HG03060 (cell line): ENCODE data around the gene NTSR1.

Experiments used
- ATAC-seq: cut with Tn5 transposase; IDR thresholded peaks from one replicate; pipeline ENCODE4 v1.9.1; 2021; ENCODE audit warnings: low read depth, moderate number of reproducible peaks; ENCODE audit not compliant: unreplicated experiment

NTSR1 gene

DNA sequence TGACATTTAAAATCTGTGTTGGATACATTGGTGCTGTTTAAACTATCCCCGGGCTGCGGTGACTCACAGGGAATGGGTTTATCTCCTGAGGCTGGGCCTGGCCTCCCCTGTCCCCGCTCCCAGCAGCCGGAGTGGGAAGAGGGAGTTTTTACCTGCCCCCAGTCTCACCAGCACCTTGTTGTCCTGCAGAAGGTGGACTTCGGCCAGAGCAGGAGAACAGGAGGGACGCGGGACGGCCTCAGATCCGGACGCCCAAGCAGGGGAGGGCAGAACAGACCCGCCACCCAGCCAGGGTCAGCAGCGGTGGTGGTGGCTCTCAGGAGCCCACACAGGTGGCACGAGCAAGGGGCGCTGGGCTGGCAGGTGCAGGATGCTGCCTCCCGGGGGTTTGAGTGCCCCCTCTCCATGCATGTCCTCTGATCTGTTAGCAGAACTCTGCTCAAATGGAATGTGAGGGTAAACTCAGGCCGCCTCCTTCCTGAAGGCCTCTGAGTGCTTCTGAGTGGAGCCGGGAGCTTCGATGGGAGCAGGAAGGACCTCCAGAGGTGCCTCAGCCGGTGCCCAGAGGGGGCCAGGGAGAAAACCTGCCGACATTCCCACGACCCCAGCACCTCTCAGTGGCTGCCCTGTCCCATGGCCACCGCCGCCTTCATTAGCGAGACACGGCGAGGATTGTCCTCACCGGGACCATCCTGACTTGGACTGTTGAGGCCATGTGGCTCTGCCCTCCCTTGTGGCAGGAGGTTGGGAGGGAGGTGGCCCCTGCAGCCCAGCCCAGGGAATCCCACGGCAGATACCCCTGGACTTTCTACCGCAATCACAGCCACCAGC lies 44.2 kb downstream of the NTSR1 start:
- ATAC-seq = no peak

DNA sequence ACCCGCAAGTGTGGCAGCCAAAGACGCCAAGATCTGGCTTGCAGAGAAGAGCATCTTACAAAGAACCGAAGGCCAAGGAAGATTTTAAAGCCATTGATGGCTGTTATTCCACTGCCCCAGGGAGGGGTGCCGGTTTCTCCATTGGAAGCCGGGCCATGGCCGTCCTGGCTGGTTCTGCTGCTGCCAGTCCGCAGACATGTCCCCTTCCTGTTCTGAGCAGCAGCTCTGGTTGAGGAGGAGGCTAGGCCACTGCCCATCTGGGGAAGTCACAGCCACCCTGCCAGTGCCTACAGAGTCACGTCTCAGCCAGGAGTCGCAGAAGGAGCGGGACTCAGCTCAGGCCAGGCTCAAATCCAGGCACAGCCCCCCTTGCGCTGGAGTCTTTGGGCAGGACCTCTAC lies 45.0 kb downstream of the NTSR1 start:
- no peak for ATAC-seq

DNA sequence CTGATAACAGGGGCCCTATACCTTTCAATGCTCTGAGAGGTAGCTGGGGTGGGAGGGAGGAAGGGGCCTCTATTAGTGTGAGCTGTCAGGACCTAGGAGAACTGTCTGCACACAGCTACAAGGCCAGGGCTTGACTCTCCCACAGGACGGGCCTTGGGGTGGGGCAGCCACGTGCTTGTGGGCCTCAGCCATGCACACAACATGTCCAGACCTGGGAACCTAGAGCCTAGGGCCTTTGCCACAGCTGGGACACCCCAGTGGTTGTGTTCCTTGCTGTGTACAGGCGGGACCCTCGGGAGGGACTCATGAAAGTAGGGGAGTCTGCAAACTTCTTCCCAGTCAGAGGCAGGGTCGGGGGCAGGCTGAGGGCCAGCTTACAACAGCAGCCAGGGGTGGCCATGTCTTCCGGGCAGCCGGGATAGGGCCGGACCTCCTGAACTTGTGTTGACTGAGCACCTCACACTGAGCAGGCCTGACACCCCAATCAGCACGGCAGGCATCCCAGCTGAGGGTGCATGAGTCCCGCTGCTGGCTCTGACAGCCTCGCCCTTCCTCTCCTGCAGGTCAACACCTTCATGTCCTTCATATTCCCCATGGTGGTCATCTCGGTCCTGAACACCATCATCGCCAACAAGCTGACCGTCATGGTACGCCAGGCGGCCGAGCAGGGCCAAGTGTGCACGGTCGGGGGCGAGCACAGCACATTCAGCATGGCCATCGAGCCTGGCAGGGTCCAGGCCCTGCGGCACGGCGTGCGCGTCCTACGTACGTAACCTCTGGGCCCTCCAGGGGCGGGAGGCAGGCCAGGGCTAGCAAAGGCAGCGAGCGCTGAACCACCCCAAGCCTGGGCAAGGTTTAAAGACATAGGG lies 45.7 kb downstream of the NTSR1 start:
- no peak for ATAC-seq

DNA sequence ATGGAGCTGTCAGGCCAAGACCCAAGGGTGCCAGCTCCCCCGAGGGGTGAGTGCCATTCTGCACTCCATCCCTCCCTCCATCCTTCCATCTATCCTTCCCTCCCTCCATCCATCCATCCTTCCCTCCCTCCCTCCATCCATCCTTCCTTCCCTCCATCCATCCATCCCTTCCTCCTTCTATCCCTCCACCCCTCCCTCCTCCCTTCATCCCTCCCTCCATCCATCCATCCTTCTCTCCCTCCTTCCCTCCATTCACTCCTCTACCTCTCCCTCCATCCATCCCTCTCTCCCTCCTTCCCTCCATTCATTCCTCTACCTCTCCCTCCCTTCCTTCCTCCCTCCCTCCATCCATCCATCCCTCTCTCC lies 46.3 kb downstream of the NTSR1 start:
- ATAC-seq = no peak

DNA sequence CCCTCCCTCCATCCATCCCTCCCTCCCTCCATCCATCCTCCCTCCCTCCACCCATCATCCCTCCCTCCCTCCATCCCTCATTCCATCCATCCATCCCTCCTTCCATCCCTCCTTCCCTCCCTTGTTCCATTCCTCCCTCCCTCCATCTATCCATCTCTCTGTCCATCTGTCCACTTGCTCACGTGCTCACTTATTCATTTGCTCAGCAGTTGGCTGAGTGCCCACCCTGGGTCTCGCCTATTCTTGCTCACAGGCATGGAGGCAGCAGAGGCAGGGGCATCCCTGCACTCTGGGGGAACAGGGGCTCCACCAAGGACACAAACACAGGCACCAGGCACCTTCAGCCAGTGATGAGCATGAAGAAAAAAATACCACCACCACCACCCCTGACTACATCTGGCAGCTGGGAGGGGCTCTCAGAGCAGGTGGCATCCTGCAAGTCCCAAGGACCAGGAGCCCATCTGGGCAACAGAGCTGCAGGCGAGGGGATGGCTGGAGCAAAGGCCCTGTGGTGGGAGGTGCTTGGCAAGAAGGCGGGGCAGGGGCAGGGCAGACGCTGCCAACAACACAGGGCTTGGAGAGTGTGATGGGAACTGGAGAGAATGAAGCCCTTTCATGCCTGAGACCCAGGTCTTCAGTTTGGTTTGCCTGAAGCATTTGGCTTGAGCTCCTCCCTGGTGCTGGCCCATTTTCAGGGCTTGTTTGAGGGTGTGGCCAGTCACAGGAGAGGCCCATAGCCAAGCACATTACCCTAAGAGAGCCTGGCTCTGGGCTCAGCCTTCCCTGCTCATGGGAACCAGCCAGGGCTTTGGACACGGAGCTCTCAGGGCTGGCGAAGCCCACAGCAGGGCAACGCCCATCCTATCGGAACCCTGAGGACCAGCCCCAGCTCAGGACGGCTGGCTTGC lies 47.4 kb downstream of the NTSR1 start:
- ATAC-seq = no peak

DNA sequence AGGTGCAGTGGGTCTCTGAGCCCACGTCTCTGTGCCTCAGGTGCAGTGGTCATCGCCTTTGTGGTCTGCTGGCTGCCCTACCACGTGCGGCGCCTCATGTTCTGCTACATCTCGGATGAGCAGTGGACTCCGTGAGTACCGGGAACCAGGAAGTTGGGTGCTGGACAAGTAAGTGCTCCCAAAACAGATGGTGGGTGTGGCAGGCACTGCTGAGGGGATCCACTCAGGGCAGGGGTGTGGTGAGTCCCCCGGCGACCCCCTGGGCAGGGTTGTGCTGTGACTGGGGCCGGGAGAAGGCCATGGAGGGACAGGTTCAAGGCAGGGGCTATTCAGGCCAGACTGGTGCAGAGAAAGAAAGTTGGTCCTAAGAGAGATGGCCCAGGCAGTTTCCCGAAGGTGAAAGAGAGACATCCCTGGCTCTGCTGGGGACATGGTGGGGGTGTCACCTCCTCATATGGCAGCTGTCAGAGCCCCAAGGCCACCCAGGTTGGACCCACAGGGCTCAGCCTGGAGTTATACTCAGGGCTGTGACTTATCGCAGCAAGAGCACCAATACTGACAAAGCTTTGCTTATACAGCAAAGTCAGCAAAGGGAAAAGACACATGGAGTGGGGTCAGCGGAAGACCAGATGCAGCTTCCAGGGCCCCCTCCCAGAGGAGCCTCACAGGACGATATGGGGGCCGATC lies 49.7 kb downstream of the NTSR1 start:
- no peak for ATAC-seq

DNA sequence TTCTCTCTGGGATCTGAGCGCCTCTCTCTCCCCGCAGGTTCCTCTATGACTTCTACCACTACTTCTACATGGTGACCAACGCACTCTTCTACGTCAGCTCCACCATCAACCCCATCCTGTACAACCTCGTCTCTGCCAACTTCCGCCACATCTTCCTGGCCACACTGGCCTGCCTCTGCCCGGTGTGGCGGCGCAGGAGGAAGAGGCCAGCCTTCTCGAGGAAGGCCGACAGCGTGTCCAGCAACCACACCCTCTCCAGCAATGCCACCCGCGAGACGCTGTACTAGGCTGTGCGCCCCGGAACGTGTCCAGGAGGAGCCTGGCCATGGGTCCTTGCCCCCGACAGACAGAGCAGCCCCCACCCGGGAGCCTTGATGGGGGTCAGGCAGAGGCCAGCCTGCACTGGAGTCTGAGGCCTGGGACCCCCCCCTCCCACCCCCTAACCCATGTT lies 51.4 kb downstream of the NTSR1 start:
- no peak for ATAC-seq

DNA sequence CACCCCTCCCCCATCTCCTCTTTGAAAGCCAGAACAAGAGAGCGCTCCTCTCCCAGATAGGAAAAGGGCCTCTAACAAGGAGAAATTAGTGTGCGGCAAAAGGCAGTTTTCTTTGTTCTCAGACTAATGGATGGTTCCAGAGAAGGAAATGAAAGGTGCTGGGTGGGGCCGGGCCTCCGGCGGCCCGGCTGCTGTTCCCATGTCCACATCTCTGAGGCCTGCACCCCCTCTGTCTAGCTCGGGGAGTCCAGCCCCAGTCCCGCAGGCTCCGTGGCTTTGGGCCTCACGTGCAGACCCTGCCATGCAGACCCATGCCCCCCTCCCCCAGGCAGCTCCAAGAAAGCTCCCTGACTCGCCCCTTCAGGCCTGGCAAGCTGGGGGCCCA lies 51.8 kb downstream of the NTSR1 start:
- ATAC-seq = no peak

DNA sequence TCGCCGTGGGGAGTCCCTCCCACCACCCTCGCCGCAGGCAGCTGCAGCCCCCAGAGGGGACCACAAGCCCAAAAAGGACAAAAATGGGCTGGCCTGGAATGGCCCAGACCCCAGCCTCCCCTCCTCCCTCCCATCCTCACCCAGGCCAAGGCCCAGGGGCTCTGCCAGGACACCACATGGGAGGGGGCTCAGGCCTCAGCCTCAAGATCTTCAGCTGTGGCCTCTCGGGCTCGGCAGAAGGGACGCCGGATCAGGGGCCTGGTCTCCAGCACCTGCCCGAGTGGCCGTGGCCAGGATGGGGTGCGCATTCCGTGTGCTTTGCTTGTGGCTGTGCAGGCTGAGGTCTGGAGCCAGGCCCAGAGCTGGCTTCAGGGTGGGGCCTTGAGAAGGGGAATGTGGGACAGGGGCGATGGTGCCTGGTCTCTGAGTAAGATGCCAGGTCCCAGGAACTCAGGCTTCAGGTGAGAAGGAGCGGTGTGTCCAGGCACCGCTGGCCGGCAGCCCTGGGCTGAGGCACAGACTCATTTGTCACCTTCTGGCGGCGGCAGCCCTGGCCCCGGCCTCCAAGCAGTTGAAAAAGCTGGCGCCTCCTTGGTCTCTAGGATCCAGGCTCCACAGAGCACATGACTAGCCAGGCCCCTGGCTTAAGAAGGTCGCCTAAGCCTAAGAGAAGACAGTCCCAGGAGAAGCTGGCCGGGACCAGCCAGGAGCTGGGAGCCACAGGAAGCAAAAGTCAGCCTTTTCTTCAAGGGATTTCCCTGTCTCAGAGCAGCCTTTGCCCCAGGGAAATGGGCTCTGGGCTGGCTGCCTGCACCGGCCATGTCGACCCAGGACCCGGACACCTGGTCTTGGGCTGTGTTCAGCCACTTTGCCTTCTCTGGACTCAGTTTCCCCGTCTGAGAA lies 52.5 kb downstream of the NTSR1 start:
- ATAC-seq = no peak

DNA sequence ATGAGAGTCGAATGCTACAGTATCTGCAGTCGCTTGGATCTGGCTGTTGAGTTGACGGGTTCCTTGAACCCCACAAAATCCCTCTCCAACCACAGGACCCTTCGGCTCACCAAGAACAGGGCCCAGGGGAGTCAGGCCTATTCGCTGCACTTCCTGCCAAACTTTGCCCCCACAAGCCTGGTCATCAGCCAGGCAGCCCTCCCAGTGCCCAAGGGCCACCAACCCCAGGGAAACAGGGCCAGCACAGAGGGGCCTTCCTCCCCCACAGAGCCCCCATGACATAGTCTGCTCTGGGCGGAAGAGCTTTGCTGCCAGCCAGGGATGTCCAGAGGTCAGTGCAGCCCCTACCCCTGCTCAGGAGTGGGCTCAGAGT lies 53.1 kb downstream of the NTSR1 start:
- ATAC-seq = no peak

DNA sequence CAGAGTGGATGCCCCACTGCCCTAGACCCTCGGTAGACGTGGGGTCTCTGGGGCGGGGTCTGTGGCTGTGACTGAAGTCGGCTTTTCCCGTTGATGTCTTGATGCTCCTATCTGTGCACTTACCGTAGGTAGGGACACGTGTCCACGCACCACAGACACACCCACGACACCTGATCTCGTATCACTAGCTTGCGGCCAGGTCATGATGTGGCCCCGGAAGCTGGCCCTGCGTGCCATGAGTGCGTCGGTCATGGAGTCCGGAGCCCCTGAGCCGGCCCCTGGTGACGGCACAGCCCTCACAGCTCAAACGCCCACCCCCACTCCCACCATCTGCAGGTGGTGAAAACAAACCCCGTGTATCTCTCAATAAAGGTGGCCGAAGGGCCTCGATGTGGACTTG lies 53.7 kb downstream of the NTSR1 start:
- no peak for ATAC-seq

DNA sequence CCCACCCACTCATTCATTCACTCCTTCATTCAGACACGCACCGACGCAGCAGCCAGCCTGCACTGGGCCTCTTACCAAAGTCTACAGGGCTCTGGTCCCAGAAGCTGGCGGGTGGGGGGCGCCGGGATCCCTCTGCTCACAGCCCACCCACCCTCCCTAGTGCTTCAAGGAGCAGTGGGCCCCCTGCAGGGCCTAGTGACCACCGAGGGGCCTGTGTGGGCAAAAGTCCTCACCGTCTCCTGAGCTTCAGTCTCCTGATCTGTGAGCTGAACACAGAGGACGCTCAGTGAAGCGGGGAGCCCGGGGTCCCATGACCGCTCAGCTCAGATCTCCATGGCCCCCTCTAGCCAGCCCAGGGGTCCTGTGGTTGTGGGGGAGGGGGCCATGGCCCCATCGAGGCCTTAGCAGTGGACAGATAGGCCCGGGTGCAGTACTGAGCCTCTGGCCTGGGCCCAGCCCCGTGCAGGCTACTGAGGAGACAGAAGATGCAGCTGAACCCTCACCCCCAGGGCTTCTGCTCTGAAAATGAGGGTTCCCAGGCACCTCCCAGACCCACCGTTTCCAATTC lies 54.2 kb downstream of the NTSR1 start:
- ATAC-seq = no peak

DNA sequence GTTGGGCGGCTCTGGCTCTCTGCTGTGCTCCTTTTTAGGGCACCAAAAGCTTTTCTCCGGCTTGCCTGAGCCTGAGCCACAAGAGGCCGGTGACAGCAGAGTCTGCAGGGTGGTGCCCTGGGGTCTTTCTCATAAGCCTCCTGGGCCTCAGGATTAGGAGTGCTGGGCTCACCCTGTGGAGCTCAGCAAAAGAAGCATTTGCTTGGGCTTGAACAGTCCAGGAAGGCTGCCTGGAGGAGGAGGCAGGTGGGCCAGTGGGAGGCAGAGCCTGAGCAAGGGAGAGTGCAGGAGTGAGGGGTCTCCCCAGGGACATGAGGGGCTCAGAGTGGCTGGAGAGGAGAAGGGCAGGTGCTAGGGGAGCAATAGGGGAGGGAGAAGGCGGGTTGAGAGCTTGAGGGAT lies 54.8 kb downstream of the NTSR1 start:
- ATAC-seq = no peak

DNA sequence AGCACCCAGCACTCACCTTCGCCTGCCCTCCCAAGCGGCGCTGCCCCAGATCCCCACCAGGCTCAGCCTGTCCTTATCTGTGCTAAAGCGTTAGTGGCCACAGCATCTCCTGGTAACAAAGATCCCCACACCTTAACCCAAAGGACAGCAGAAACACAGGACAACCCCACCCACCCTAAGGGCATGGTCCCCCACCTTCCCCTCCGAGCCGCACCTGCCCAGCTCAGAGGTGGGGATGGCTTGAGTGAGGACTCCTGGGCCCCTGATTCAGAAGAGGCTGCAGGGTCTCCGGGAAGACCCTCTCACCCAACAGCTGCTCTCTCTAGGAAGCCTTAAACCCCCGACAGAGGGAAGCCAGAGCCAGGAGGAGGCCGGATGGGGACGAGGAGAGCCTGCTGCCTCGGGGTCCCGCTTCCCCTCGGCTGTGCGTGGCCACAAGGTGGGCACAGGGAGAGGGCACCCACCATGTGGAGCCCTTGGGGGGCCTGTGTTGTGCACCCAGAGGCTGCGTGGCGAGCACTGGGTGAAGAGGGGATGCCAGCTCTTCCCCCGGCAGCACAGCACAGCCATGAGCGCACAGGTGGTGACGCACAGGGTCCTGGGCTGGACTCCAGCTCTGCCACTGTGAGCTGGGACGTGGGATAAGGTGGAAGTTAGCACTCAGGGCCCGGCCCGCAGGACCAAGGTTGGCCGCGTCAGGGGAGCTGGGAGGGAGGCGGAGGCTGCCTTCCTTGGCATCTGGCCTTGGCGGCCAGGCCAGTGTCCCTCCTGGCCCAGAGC lies 55.7 kb downstream of the NTSR1 start:
- no peak for ATAC-seq

DNA sequence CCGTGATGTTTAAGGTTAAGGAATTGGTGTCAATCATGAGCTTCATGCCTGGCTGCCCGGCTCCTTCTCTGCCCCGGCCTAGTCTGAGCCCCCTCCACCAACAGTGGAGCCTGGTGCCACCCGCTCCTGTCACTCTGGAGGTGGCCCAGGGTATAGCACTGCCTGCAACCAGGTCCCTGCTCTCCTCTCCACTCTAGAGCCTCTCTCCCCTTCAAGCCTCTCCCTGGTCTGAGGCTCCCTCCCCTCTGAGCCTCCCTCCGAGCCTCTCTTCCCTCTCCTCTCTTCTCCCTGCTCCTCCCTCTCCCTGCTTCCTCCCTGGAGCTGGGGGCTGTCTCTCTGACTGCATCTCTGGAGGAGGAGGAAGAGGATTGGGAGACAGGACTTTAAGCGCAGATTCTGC lies 56.4 kb downstream of the NTSR1 start:
- no peak for ATAC-seq

DNA sequence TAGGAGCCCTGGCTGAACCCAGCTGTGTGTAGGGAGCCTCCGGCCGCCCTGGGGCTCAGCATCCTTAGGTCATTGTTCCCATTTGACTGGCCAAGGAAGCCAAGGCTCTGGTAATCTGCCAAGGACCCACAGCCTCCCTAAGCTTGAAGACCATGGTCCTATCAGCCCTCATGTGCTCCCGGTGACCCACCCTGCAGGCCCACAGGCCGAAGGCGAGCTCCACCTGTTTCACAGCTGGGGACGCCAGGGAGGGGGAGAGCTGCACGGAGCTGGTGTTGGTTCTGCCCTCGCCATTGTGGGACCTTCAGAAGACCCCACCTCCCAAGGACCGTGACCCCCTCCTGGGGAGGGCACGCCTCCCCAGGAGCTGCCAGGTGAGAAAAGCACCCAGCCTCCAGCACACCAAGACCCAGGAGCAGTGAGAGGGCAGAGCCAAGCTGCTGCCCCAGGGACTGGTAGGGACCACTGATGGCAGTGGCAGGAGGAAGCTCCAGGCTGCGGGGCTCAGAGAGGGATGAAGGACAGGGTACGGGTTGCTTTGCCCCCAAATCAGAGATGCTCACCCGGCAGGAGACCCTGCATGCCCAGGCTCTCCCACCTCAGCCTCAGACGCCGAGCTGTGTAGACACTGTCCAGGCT lies 56.9 kb downstream of the NTSR1 start:
- no peak for ATAC-seq

DNA sequence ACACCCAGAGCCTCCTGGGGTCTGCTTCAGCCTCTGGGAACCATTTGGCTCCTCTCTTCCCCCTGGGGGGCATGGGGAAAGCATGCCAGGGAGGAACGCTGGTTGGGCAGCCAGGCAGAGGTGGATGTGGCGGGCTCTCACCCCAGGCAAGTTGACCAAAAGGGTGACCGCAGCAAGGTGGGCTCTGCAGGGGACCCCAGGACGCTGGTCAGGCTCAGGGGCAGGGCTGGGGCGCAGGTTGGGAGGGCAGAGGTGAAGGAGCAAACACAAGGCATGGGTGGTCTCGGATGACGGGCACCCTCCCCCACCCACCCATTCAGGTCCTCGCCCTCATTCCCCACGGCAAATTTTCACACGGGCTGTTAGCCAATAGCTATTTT lies 57.4 kb downstream of the NTSR1 start:
- no peak for ATAC-seq

DNA sequence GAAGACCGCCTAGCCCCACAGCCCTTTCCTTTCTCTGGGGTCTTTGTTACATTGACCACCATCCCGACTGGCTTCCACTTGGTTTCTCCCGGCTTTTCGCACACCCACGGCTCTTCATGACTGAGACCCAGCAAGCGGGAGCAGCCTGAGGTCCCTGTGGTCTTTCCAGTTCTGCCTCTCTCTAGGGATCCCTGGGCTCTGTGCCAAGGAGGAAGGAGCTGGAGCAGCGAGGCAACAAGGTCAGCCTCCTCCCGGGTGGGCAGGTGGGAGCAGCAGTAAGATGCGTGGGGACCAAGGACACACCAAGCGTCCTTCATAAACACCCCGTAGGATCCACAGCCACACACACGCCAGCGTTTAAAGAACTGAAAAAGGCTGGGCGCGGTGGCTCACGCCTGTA lies 58.1 kb downstream of the NTSR1 start:
- no peak for ATAC-seq
